NOMO-1 treated with dmso at 0.1 percent for 144 hours (cell line): Measurements from ENCODE around the gene DCXR.

ENCODE experiments used
- DNase-seq: peaks from one replicate; lab custom pipeline; 2025; ENCODE audit not compliant: unreplicated experiment; lab: John Stamatoyannopoulos, UW

DCXR gene

GRCh38 chr17:82073446-82073845 lies 35.9 kb upstream of the DCXR start:
- no peak for DNase-seq

- no peak for DNase-seq
Measured at GRCh38 chr17:82072827-82073226, 35.3 kb upstream of the DCXR start.

- no peak for DNase-seq
Measured at GRCh38 chr17:82070611-82071010, 33.1 kb upstream of the DCXR start.

- DNase-seq, result peak; percentile 30
Measured at GRCh38 chr17:82065638-82066303, 28.3 kb upstream of the DCXR start, which contains the start of gene DUS1L. DUS1L (minus strand) TSS chr17:82065804; CDS start chr17:82065059, 745 bp downstream.

GRCh38 chr17:82065193-82065637 lies 27.7 kb upstream of the DCXR start:
- DNase-seq, result no peak

- DNase-seq, result no peak
Measured at GRCh38 chr17:82064433-82065192, 27.1 kb upstream of the DCXR start.

GRCh38 chr17:82063424-82064415 lies 26.2 kb upstream of the DCXR start:
- no peak for DNase-seq

- DNase-seq, result no peak
Measured at GRCh38 chr17:82062984-82063368, 25.5 kb upstream of the DCXR start.

- DNase-seq, result no peak
Measured at GRCh38 chr17:82062076-82062983, 24.8 kb upstream of the DCXR start.

GRCh38 chr17:82061047-82061925 lies 23.8 kb upstream of the DCXR start:
- DNase-seq, result no peak

- DNase-seq, result no peak
Measured at GRCh38 chr17:82060614-82061013, 23.1 kb upstream of the DCXR start.

- no peak for DNase-seq
Measured at GRCh38 chr17:82060001-82060380, 22.5 kb upstream of the DCXR start.

GRCh38 chr17:82059272-82060000 lies 21.9 kb upstream of the DCXR start:
- DNase-seq, result no peak

GRCh38 chr17:82058855-82059249 lies 21.4 kb upstream of the DCXR start:
- no peak for DNase-seq

- no peak for DNase-seq
Measured at GRCh38 chr17:82058230-82058854, 20.8 kb upstream of the DCXR start.

- DNase-seq, result no peak
Measured at GRCh38 chr17:82056729-82057621, 19.5 kb upstream of the DCXR start.
